NCI-H2196 treated with DMSO at 0.1 percent for 48 hours (cell line): ENCODE results near the gene CNGA1.

Source experiments
- DNase-seq: peaks from one replicate; lab custom pipeline; 2025; ENCODE audit not compliant: unreplicated experiment; lab: John Stamatoyannopoulos, UW

CNGA1 gene

DNA sequence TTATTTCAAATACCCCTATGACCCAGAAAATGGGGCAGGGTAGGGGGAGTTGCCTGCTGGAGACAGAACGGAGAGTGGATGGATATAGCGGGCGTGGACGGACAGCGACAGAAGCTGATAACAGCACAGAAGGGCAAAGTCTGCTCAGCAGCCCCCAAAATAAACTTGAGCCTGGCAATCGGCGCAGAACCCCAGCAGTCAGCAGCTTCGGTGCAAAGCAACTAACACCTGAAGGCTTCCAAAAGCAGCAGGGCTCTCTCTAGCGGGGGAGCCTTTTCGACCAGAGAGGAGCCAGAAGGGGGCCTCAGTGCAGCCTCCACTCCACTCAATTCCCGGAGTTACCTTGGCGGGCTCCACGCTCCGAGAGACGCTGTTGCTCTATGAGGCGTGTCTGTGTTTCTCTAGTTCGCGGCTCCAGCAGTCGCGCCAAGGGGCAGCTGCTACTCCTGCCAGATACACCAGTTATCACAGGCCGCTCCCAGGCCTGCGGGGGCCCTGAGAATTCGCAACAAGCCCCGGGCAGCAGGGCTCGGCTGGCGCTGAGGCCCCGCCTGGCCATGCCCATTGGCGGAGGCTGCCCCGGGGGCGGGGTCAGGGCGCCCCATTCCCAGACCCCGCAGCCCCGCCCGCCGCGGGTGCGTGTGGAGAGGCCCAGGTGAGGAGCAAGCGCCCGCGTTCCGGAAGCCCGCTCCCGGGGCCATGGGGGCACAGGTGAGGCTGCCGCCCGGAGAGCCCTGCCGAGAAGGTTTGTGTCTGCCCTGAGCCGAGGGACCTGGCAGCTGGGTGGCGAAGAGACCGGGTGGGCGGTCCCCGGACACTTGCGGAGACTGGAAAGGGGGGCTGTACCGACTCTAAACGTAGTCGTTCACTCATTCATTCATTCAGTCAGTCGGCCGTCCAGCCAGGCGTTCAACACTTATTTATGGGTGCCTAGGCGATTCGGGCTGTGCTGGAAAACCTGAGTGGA, at the start of gene CNGA1, which contains the start of gene NIPAL1:
CNGA1 (minus strand) TSS at position 541 of the 967 bp plus-strand sequence. CDS start 63,992 bp downstream, outside the sequence.
NIPAL1 (plus strand) TSS at position 632 of the 967 bp plus-strand sequence; CDS start at position 700, 68 bp downstream.
- DNase-seq, result peak; percentile 62

DNA sequence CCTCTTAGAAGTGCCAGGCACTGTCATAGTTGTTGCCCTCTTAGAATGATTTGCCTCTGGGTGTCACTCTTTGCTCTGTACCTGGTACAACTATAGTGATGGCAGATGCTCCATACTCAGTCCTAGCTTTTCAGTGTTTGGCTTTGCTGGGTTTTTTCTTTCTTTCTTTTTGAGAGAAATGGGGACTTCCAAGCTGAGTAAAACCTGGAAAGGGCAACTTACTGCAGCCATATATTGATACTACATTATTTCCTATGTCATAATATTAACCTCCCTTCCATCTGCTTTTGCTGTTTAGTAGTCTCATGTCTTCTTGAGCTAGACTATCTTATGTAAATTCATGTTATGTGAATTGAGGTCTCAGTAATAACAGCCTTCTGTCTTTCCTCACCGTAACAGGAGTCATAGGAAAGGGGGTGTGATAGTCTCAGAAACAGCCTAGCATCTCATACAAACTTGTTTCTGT, 49.1 kb upstream of the CNGA1 start:
- DNase-seq, result no peak

GRCh38 chr4:48064349-48064748, 47.9 kb upstream of the CNGA1 start:
- no peak for DNase-seq

DNA sequence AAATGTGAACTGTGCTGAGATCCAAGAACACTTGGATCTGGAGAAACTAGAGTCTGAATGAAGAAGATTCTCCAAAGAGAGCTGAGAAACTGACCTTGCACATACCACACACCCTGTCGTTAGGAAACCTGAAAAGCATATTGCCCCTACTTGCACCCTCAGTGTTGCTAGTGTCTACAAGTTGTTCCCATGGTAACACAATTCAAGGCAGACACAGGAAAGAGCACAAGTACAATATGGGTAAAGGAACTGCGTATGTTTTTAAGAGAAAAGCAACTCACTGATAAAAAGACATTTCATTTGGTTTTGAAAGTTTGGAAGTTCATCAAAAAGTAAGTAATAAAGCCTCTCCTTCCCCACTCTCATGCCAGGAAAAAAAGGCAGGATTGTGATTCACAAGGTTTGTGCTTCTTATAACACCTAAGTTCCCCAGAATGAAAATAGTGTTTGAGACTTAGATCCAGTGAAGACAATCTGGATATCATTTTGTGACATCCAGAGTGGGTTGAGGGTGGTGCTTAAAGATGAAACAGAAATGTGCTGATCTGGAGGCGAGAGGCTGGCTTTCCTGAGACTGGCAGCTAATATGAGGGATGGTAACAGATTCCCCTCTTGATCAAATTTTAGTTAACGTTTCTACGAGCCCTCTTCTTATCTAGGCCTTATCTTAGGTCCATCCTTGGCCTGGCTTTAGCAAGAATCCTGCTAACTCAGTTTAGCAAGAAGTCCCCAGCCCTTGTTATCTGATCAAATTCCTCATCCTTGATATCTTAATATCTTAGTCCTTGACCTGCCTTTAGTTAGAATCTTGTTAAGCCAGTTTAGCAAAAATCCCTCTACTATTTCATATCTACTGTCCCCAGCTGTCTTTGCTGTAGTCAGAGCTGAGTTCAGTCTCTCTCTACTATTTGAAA, 42.4 kb upstream of the CNGA1 start:
- no peak for DNase-seq

DNA sequence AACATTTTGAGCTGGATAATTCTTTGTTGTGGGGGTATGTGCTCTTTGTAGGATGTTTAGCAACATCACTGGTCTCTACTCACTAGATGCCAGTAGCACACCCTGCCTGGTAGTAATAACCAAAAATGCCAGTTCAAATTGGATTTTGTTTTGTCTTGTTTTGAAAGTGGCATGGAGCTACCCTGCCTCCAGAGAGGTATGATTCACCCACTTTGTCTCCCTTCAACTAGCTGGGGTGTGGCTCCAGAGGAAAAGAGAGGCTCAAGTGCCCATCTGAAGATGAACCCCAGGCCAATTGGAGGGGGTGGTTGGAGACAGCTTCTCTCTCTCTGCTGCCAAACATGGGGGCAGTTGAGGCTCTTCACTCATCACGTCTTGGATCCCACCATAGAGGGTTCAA, 34.6 kb upstream of the CNGA1 start:
- no peak for DNase-seq

- DNase-seq, result no peak
Observed at GRCh38 chr4:48049483-48049882, 33.0 kb upstream of the CNGA1 start.

DNA sequence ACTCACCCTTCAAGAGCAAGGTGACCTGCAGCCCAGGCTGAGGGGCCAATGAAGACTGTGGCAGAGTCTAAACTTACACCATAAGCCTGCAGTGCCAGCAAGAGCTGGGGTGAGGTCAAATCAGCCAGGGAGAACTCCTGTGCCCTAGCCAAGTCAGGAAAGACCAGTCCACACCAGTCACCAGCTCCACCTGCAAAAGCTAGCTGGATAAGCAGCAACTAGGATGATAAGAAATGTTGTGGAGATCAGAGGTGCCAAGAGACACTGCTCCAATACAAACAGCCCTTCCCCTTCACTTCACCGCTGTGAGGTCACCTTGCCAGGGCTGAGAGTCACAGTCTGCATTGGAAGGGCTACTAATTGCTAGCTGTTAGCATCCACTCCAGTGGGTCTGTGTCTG, 31.4 kb upstream of the CNGA1 start:
- DNase-seq, result no peak

DNA sequence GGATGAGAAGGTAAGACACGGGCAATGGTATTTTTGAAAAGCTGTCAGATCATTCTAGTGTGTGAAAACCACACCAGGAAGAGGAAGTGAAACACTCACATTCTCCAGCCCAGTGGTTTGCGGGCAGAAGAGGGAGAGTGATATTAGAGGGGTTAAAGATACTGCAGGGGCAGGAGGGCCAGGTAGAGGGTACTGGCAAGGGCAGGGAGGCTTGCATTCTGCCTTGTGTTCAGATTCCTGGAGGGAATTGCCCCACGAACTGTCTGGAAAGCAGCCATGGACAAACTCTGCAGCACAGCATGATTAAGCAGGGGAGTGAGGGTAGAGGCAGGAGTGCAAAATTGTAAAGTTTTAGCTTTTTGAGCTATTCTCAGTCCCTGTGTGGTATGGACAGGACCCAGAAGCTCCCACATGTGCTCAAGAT, 31.0 kb upstream of the CNGA1 start:
- DNase-seq, result no peak

DNA sequence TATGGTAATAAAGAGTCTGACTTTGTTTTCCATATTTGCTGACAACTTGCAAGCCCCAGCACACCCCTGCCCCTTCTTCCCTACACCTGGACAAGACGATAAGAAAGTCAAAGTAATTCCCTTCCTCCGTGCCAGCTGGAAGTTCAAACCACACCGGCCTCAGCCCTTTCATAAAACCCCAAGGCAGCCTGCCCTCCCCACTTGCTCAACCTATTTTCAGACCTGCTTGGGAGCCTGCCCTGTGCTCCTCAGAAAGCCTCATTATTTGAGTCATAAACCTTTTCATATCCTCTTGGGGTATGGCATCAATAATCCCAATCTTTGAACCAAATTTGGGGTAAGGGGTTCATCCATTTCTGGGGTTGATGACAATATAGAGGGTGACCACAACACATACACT, 29.6 kb upstream of the CNGA1 start:
- no peak for DNase-seq

GRCh38 chr4:48044298-48044697, 27.8 kb upstream of the CNGA1 start:
- no peak for DNase-seq

GRCh38 chr4:48043504-48043903, 27.0 kb upstream of the CNGA1 start:
- DNase-seq, result no peak

- DNase-seq, result no peak
Observed at GRCh38 chr4:48042979-48043461, 26.5 kb upstream of the CNGA1 start.

- no peak for DNase-seq
Observed at GRCh38 chr4:48041535-48042137, 25.2 kb upstream of the CNGA1 start.

GRCh38 chr4:48039561-48039960, 23.1 kb upstream of the CNGA1 start:
- no peak for DNase-seq

GRCh38 chr4:48038666-48039065, 22.2 kb upstream of the CNGA1 start:
- no peak for DNase-seq

DNA sequence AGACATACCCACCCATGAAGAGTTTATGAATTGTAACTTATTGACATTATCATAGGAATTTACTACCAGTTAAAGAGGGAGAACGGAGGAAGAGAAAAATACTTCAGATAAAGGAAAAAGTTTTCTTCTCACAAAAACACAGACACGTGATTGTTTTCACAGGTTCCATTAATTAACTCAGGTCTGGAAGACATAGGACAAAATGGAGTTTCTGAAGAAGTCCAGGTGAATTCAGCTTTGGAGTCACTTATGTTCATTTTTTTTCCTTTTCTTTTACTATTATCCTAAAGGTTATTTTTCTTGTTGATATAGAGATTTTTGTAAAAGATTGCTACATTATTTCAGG, 20.6 kb upstream of the CNGA1 start:
- no peak for DNase-seq

- no peak for DNase-seq
Observed at GRCh38 chr4:48035952-48036351, 19.5 kb upstream of the CNGA1 start.

GRCh38 chr4:48033825-48034413, 17.4 kb upstream of the CNGA1 start:
- no peak for DNase-seq

DNA sequence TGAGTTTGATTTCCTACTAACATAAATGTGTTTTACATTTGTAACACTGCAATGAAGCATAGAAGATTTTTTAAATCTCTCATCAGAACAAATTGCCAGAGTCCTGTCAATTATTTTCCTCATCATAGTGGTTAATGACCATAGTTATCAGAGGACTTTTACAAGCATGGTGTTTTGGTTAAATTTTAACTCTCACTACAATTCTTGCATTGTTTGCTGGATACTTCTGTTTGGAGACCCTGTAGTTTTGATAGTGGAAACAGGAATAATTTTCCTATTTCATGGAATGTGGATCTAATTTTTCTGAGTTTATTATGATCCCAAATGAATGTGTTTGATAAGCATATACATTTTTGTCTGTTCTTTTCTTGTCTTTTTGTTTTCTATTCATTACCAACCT, 16.9 kb upstream of the CNGA1 start:
- no peak for DNase-seq

GRCh38 chr4:48032721-48033120, 16.2 kb upstream of the CNGA1 start:
- DNase-seq, result no peak
